Measurements from ENCODE around the gene VWCE. TPM values are rescaled to one million over a fixed set of nuclear protein-coding genes. Genes with fewer than 3 reads are reported as not detected.
A peak's percentile ranks its signal among the peaks of the same experiment; 100 is the strongest.

The VWCE gene
- polyA plus RNA-seq, 3 donors, result 0.05 to 0.23 TPM; not detected in 1

GRCh38 chr11:61333550-61334433, 38.7 kb upstream of the VWCE start:
- DNase-seq, result no peak
- Histone ChIP-seq H3K4me3 (replicated peaks in 1 of 3; ENCODE audit: low read depth in 2 of 3, low read length in 3 of 3) (peak overlapping the region; percentile 67 to 85 (median 83)), H3K79me2 (ENCODE audit: insufficient read depth, low read length) (peaks cover 42% of the 10 kb centered on the region), H3K4me1 (ENCODE audit: control insufficient read depth in 1 of 2, insufficient read depth in 2 of 2, low read length in 2 of 2) (peaks cover 28 to 37% of the 10 kb centered on the region in 2 donors), H3K36me3 (replicated peaks in 1 of 2; ENCODE audit: control insufficient read depth in 1 of 2, insufficient read depth in 2 of 2, low read length in 2 of 2) (peaks cover 15 to 20% of the 10 kb centered on the region in 2 donors), H3K27me3 (ENCODE audit: control insufficient read depth in 2 of 2, insufficient read depth in 2 of 2, low read length in 2 of 2) (no peaks in the 10 kb centered on the region), H3K9me3 (replicated peaks in 1 of 2; ENCODE audit: control insufficient read depth in 1 of 2, insufficient read depth in 1 of 2, low read length in 2 of 2) (no peaks in the 10 kb centered on the region), H3K9ac (ENCODE audit: insufficient read depth, low read length, poor library complexity, severe bottlenecking) (peak overlapping the region; percentile 95), H4K20me1 (ENCODE audit: insufficient read depth, low read length) (peaks cover 28% of the 10 kb centered on the region), H3K27ac (ENCODE audit: low read depth in 1 of 2, low read length in 2 of 2) (peak overlapping the region; percentile 68 to 88), H2AFZ (ENCODE audit: insufficient read depth, low read depth, low read length, poor library complexity, severe bottlenecking) (peak overlapping the region; percentile 92), H3K4me2 (replicated peaks; ENCODE audit: extremely low read depth, low read length, poor library complexity, severe bottlenecking) (peak overlapping the region; percentile 76)
- intact Hi-C loops (cut with micrococcal nuclease), result no loop called here
- WGBS (ENCODE audit: insufficient coverage), result 19% methylated on average over 11 of the region's 19 CpGs
- Mint-ChIP-seq H3K36me3 (peaks cover 24 to 27% of the 10 kb centered on the region in 2 donors), H3K9me3 (no peaks in the 10 kb centered on the region), H3K4me1 (peaks cover 39% of the 10 kb centered on the region), H3K27ac (peak overlapping the region; percentile 82 to 94 (median 90)), H3K27me3 (ENCODE audit: low read depth in 3 of 3) (peaks cover 0 to 2% (median 2%) of the 10 kb centered on the region in 3 donors), H3K4me3 (peak overlapping the region; percentile 91 to 96)
- TF ChIP-seq, protein P1, sequence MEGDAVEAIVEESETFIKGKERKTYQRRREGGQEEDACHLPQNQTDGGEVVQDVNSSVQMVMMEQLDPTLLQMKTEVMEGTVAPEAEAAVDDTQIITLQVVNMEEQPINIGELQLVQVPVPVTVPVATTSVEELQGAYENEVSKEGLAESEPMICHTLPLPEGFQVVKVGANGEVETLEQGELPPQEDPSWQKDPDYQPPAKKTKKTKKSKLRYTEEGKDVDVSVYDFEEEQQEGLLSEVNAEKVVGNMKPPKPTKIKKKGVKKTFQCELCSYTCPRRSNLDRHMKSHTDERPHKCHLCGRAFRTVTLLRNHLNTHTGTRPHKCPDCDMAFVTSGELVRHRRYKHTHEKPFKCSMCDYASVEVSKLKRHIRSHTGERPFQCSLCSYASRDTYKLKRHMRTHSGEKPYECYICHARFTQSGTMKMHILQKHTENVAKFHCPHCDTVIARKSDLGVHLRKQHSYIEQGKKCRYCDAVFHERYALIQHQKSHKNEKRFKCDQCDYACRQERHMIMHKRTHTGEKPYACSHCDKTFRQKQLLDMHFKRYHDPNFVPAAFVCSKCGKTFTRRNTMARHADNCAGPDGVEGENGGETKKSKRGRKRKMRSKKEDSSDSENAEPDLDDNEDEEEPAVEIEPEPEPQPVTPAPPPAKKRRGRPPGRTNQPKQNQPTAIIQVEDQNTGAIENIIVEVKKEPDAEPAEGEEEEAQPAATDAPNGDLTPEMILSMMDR (IDR thresholded peaks at IDR 0.05), result no peak

GRCh38 chr11:61332797-61333549, 37.9 kb upstream of the VWCE start, which contains the start of the genes DDB1 and TKFC:
Gene DDB1, minus strand, starts transcription at chr11:61333105. Its CDS starts 137 bp downstream, at chr11:61332968.
Gene TKFC, plus strand, starts transcription at chr11:61333228. Its CDS starts 1,501 bp downstream, at chr11:61334729.
- Mint-ChIP-seq H3K36me3 (peaks cover 27 to 29% of the 10 kb centered on the region in 2 donors), H3K4me3 (peak within 1 kb of the TSS; percentile 91 to 96), H3K9me3 (no peaks in the 10 kb centered on the region), H3K27me3 (ENCODE audit: low read depth in 3 of 3) (peaks cover 0 to 2% (median 2%) of the 10 kb centered on the region in 3 donors), H3K4me1 (peaks cover 39% of the 10 kb centered on the region), H3K27ac (peak within 1 kb of the TSS; percentile 87 to 94 (median 93))
- H3K4me3 ChIP-seq (replicated peaks in 1 of 3; ENCODE audit: low read depth in 2 of 3, low read length in 3 of 3), result peak within 1 kb of the TSS; percentile 67 to 85 (median 83)
- intact Hi-C loops (cut with micrococcal nuclease), result no loop called here
- H3K4me2 ChIP-seq (replicated peaks; ENCODE audit: extremely low read depth, low read length, poor library complexity, severe bottlenecking), result peak within 1 kb of the TSS; percentile 76
- peaks cover 28 to 37% of the 10 kb centered on the region in 2 donors for H3K4me1 ChIP-seq (ENCODE audit: control insufficient read depth in 1 of 2, insufficient read depth in 2 of 2, low read length in 2 of 2)
- no peaks in the 10 kb centered on the region for H3K27me3 ChIP-seq (ENCODE audit: control insufficient read depth in 2 of 2, insufficient read depth in 2 of 2, low read length in 2 of 2)
- TF ChIP-seq, protein P1 (IDR thresholded peaks at IDR 0.05), result no peak
- DNase-seq, result peak; percentile 59 to 63 (median 60)
- H3K9ac ChIP-seq (ENCODE audit: insufficient read depth, low read length, poor library complexity, severe bottlenecking), result peak within 1 kb of the TSS; percentile 95
- peaks cover 18 to 28% of the 10 kb centered on the region in 2 donors for H3K36me3 ChIP-seq (replicated peaks in 1 of 2; ENCODE audit: control insufficient read depth in 1 of 2, insufficient read depth in 2 of 2, low read length in 2 of 2)
- H3K79me2 ChIP-seq (ENCODE audit: insufficient read depth, low read length), result peaks cover 50% of the 10 kb centered on the region
- peaks cover 34% of the 10 kb centered on the region for H4K20me1 ChIP-seq (ENCODE audit: insufficient read depth, low read length)
- under 1% methylated on average over 66 of the region's 81 CpGs for WGBS (ENCODE audit: insufficient coverage)
- peak within 1 kb of the TSS; percentile 92 for H2AFZ ChIP-seq (ENCODE audit: insufficient read depth, low read depth, low read length, poor library complexity, severe bottlenecking)
- peak within 1 kb of the TSS; percentile 68 to 88 for H3K27ac ChIP-seq (ENCODE audit: low read depth in 1 of 2, low read length in 2 of 2)
- H3K9me3 ChIP-seq (replicated peaks in 1 of 2; ENCODE audit: control insufficient read depth in 1 of 2, insufficient read depth in 1 of 2, low read length in 2 of 2), result no peaks in the 10 kb centered on the region

Measured in CD14-positive monocyte (primary cell).